Left ventricle myocardium inferior (tissue), 1 donor: ENCODE data around the gene AP1S2. TPM values are rescaled to one million over a fixed set of nuclear protein-coding genes. Genes with fewer than 3 reads are reported as not detected.
A peak's percentile ranks its signal among the peaks of the same experiment; 100 is the strongest.

Experiments used
- DNase-seq: peaks from one replicate; pipeline ENCODE4 v3.0.0-alpha.2; 2020
- H3K27ac ChIP-seq: fragments of 200-600 bp; replicated peaks from 2 replicates; pipeline ENCODE4 v1.8.0; 2021
- H3K27me3 ChIP-seq: fragments of 200-600 bp; 2 replicates; pipeline ENCODE4 v1.8.0; 2021; ENCODE audit warnings: low read depth
- H3K36me3 ChIP-seq: fragments of 200-600 bp; 2 replicates; pipeline ENCODE4 v1.8.0; 2021
- H3K4me1 ChIP-seq: fragments of 200-600 bp; 2 replicates; pipeline ENCODE4 v1.8.0; 2021
- H3K4me3 ChIP-seq: fragments of 200-600 bp; 2 replicates; pipeline ENCODE4 v1.8.0; 2021; ENCODE audit warnings: mild to moderate bottlenecking, moderate library complexity
- H3K9me3 ChIP-seq: fragments of 200-600 bp; replicated peaks from 2 replicates; pipeline ENCODE4 v1.8.0; 2021
- CTCF ChIP-seq: fragments of 200-600 bp; IDR thresholded peaks from 2 replicates; pipeline ENCODE4 v1.8.0; 2021; ENCODE audit warnings: antibody characterized with exemption, mild to moderate bottlenecking, borderline replicate concordance
- intact Hi-C: fragments of 100-400 bp; cut with micrococcal nuclease; formaldehyde crosslinking; loops from one replicate; pipeline ENCODE4 v1.11.0; 2022
- total RNA-seq: library from RNA; stranded (reverse); fragmentation: NEBNext Ultra II Directional; extraction: Animal tissue kit (Norgen Biotek cat#: 25700); gene quantifications from one replicate; pipeline ENCODE4 v1.2.1, GENCODE V29; 2021
- donor health status: DM: no; HTN: yes; CAD: no; lungs with severe emphysema.

AP1S2 gene
- total RNA-seq, 1 donor from 2014 or later, result 143 TPM

- peaks cover 11% of the 10 kb centered on the region for H3K36me3 ChIP-seq
- intact Hi-C loops, result no loop called here
Measured at GRCh38 chrX:15815779-15816437, 38.7 kb downstream of the AP1S2 start.

GRCh38 chrX:15814771-15815365, 39.7 kb downstream of the AP1S2 start:
- peaks cover 13% of the 10 kb centered on the region for H3K36me3 ChIP-seq
- intact Hi-C loops, result no loop called here
- no peak overlapping the region for H3K4me3 ChIP-seq
- no peaks in the 10 kb centered on the region for H3K9me3 ChIP-seq
- peaks cover 11% of the 10 kb centered on the region for H3K4me1 ChIP-seq
- H3K27me3 ChIP-seq, result no peaks in the 10 kb centered on the region
- TF ChIP-seq CTCF, result no peak
- DNase-seq, result no peak
- no peak overlapping the region for H3K27ac ChIP-seq

More at GRCh38 chrX:15815779-15816437, 38.7 kb downstream of the AP1S2 start:
- H3K9me3 ChIP-seq, result no peaks in the 10 kb centered on the region
- TF ChIP-seq CTCF, result peak; percentile 51
- no peak for DNase-seq
- H3K27me3 ChIP-seq, result no peaks in the 10 kb centered on the region
- H3K4me1 ChIP-seq, result peaks cover 11% of the 10 kb centered on the region
- peak overlapping the region; percentile 48 for H3K27ac ChIP-seq
- no peak overlapping the region for H3K4me3 ChIP-seq

GRCh38 chrX:15813416-15813815, 41.2 kb downstream of the AP1S2 start:
- intact Hi-C loops, result no loop called here
- Histone ChIP-seq H3K9me3 (no peaks in the 10 kb centered on the region), H3K27me3 (no peaks in the 10 kb centered on the region), H3K4me1 (peaks cover 11% of the 10 kb centered on the region), H3K4me3 (no peak overlapping the region), H3K36me3 (peaks cover 15% of the 10 kb centered on the region), H3K27ac (no peak overlapping the region)
- TF ChIP-seq CTCF, result no peak
- DNase-seq, result no peak

- DNase-seq, result no peak
- H3K27ac ChIP-seq, result no peak overlapping the region
- H3K4me1 ChIP-seq, result peaks cover 7% of the 10 kb centered on the region
- no peak for TF ChIP-seq CTCF
- H3K36me3 ChIP-seq, result peaks cover 15% of the 10 kb centered on the region
- H3K9me3 ChIP-seq, result no peaks in the 10 kb centered on the region
- no peak overlapping the region for H3K4me3 ChIP-seq
- intact Hi-C loops, result no loop called here
- no peaks in the 10 kb centered on the region for H3K27me3 ChIP-seq
Measured at GRCh38 chrX:15812192-15812938, 42.2 kb downstream of the AP1S2 start.

GRCh38 chrX:15808254-15808653, 46.4 kb downstream of the AP1S2 start:
- H3K4me1 ChIP-seq, result no peaks in the 10 kb centered on the region
- H3K4me3 ChIP-seq, result no peak overlapping the region
- H3K27ac ChIP-seq, result no peak overlapping the region
- intact Hi-C loops, result no loop called here
- H3K9me3 ChIP-seq, result no peaks in the 10 kb centered on the region
- no peak for TF ChIP-seq CTCF
- no peaks in the 10 kb centered on the region for H3K27me3 ChIP-seq
- peaks cover 31% of the 10 kb centered on the region for H3K36me3 ChIP-seq
- no peak for DNase-seq
